ENCODE results near the gene BMPR2. TPM values are rescaled to one million over a fixed set of nuclear protein-coding genes. Genes with fewer than 3 reads are reported as not detected.

The BMPR2 gene
- total and polyA plus RNA-seq, 2 of the 4 experiments (the other 2 are of a cell fraction): 17.0 to 30.1 TPM

DNA sequence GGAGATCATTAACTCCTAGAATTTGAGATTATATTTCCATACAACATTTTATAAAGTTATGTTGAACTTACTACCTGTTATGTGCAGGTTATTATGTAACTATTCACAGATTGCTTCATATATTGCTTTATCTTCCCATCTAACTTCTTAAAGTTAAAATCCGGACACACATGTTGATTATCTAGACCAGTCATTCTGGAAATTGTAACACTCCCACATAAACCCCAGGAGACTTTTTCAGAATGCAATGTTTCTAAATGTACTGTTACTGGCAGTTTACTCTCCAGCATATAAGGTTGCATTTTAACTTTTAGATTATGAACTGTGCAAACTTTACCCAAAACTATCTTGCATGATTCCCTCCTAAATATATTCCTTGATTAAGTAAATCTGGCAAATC lies 188.1 kb downstream of the BMPR2 start:
- Histone ChIP-seq H3K56ac (ENCODE audit: extremely low read depth, insufficient read depth, low read length) (no peak overlapping the region), H4K5ac (ENCODE audit: low read depth, low read length) (no peak overlapping the region), H3K4me1 (ENCODE audit: control insufficient read depth, insufficient read depth, low read length) (peaks cover 2% of the 10 kb centered on the region), H2AFZ (replicated peaks; ENCODE audit: low read length, poor library complexity) (no peak overlapping the region), H3K14ac (replicated peaks; ENCODE audit: low read depth, low read length) (no peak overlapping the region), H3K9me3 (ENCODE audit: control insufficient read depth, insufficient read depth, low read length) (no peaks in the 10 kb centered on the region), H2BK5ac (ENCODE audit: low read depth, low read length, poor library complexity, severe bottlenecking) (no peak overlapping the region), H3K4me2 (ENCODE audit: low read depth, low read length) (no peak overlapping the region), H3K4ac (ENCODE audit: low read depth, low read length) (no peak overlapping the region), H3K9me1 (ENCODE audit: insufficient read depth, low read length) (no peaks in the 10 kb centered on the region; the same call in 1 of the 2 replicates), H2BK15ac (ENCODE audit: low read depth, low read length) (no peak overlapping the region), H3K4me3 (ENCODE audit: insufficient read depth, low read depth, low read length) (no peak overlapping the region), H2BK20ac (ENCODE audit: low read depth, low read length) (no peak overlapping the region), H2BK120ac (ENCODE audit: low read depth, low read length) (no peak overlapping the region), H3K27ac (ENCODE audit: insufficient read depth, low read length) (no peak overlapping the region), H4K20me1 (ENCODE audit: insufficient read depth, low read length) (no peaks in the 10 kb centered on the region), H3K27me3 (ENCODE audit: control insufficient read depth, insufficient read depth, low read length) (no peaks in the 10 kb centered on the region), H3K9ac (ENCODE audit: low read depth, low read length) (no peak overlapping the region), H4K8ac (ENCODE audit: low read depth in 2 of 2, low read length in 2 of 2) (no peak overlapping the region), H3K36me3 (ENCODE audit: control insufficient read depth, insufficient read depth, low read length) (peaks cover 7% of the 10 kb centered on the region), H3K23ac (ENCODE audit: low read depth, low read length) (no peak overlapping the region), H4K91ac (ENCODE audit: insufficient read depth, low read depth, low read length) (no peak overlapping the region), H3K79me1 (ENCODE audit: low read depth in 1 of 2, low read length in 2 of 2) (peaks cover 0 to 3% of the 10 kb centered on the region in 2 experiments; a peak in 2 of 4 replicates), H3K18ac (ENCODE audit: low read depth, low read length) (no peak overlapping the region), H2AK5ac (ENCODE audit: low read depth, low read length) (no peak overlapping the region), H2AK9ac (replicated peaks; ENCODE audit: low read depth, low read length, poor library complexity) (no peak overlapping the region)
- ChIA-PET CTCF (no interaction called here), POLR2A (ENCODE audit: unreplicated experiment) (no interaction called here)
- WGBS, 2 experiments (ENCODE audit: extremely low coverage in 2 of 2, insufficient read length in 1 of 2): no CpG with 5 or more reads among the region's 1 CpG
- DNase-seq (no peak), ATAC-seq (ENCODE audit: low read depth) (no peak)
- BruUV-seq (replicated peaks): no TSS peak
- in situ Hi-C loops (cut with MboI; ENCODE audit: low sequenced_read_pairs) (no loop called here), dilution Hi-C loops (cut with HindIII; ENCODE audit: low sequenced_read_pairs, unreplicated experiment) (no loop called here), intact Hi-C loops (cut with micrococcal nuclease) (no loop called here)
- no peak for TF ChIP-seq MAFK (IDR thresholded peaks at IDR 0.05; ENCODE audit: low read depth, low read length)
- TF ChIP-seq RAD21 (IDR thresholded peaks at IDR 0.05; ENCODE audit: low read length): no peak
- TF ChIP-seq BHLHE40 (IDR thresholded peaks at IDR 0.05; ENCODE audit: low read depth, low read length): no peak
- TF ChIP-seq RFX5 (IDR thresholded peaks at IDR 0.05; ENCODE audit: low read depth, low read length): no peak
- TF ChIP-seq, protein P1, sequence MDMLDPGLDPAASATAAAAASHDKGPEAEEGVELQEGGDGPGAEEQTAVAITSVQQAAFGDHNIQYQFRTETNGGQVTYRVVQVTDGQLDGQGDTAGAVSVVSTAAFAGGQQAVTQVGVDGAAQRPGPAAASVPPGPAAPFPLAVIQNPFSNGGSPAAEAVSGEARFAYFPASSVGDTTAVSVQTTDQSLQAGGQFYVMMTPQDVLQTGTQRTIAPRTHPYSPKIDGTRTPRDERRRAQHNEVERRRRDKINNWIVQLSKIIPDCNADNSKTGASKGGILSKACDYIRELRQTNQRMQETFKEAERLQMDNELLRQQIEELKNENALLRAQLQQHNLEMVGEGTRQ (IDR thresholded peaks at IDR 0.05; ENCODE audit: low read depth, low read length): no peak
- TF ChIP-seq POLR2A (IDR thresholded peaks at IDR 0.05; ENCODE audit: low read depth, low read length): no peak
- TF ChIP-seq FOS (IDR thresholded peaks at IDR 0.05; ENCODE audit: low read depth, low read length): no peak
- TF ChIP-seq NFE2L2 (IDR thresholded peaks at IDR 0.05; ENCODE audit: low read depth, low read length): no peak
- no peak for TF ChIP-seq SMC3 (IDR thresholded peaks at IDR 0.05; ENCODE audit: low read depth, low read length)
- no peak for TF ChIP-seq MAZ (IDR thresholded peaks at IDR 0.05; ENCODE audit: borderline replicate concordance, low read depth, low read length)
- no peak for TF ChIP-seq MXI1 (IDR thresholded peaks at IDR 0.05; ENCODE audit: borderline replicate concordance, low read depth, low read length)
- TF ChIP-seq ELK1 (IDR thresholded peaks at IDR 0.05; ENCODE audit: borderline replicate concordance, low read depth, low read length): no peak
